NCI-H2227 (cell line): ENCODE data around the gene MARVELD1.
"Not testable (repeated sequence)": the region's sequence is repeated elsewhere in the genome, so short reads cannot be mapped to it uniquely, and the experiment has no call there.

Experiments used
- DNase-seq: peaks from one replicate; lab custom pipeline; 2025; ENCODE audit not compliant: unreplicated experiment; lab: John Stamatoyannopoulos, UW

Gene MARVELD1

DNA sequence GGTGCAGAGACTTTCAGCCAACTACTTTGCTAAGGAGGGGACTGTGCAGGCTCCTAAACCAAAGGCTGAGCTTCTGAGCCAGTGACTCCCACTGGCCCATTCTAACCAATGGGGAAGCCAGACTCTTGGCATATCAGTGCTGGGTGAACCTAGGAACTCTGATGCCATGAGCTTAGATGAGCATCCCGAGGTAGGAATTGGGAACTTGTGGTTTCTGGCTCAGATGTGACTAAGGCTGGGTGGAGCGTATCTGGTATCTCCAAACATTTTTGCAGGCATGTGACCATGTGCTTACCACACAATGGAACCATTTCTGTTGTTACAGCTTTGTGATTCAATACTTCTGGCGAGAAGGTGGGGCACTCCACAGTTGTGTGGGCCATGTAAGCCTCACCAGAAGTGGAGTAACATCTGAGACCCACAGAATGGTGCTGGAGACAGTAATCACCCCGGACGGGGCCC, 23.9 kb upstream of the MARVELD1 start:
- DNase-seq = no peak

- no peak for DNase-seq
Measured at GRCh38 chr10:97690133-97690532, 23.4 kb upstream of the MARVELD1 start.

DNA sequence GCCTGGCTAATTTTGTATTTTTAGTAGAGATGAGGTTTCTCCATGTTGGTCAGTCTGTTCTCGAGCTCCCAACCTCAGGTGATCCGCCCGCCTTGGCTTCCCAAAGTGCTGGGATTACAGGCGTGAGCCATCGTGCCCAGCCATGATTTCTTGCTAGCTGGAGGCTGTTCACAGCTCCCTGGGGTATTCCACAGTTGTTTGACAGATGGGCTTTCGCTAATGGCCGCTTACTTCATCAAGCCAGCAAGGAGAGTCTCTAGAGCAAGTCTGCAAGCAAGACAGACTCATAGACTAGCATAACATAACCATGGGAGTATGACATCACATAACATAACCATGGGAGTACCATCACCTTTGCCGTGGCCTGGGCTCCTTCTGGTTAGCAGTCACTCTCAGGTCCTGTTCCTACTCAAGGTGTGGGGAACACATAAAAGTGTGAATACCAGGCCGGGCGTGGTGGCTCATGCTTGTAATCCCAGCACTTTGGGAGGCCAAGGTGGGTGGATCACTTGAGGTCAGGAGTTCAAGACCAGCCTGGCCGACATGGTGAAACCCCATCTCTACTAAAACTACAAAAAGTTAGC, 15.4 kb upstream of the MARVELD1 start:
- not testable (repeated sequence) for DNase-seq

GRCh38 chr10:97701438-97702069, 12.0 kb upstream of the MARVELD1 start:
- peak; percentile 74 for DNase-seq

- DNase-seq = no peak
Measured at GRCh38 chr10:97703398-97704067, 10.0 kb upstream of the MARVELD1 start.

DNA sequence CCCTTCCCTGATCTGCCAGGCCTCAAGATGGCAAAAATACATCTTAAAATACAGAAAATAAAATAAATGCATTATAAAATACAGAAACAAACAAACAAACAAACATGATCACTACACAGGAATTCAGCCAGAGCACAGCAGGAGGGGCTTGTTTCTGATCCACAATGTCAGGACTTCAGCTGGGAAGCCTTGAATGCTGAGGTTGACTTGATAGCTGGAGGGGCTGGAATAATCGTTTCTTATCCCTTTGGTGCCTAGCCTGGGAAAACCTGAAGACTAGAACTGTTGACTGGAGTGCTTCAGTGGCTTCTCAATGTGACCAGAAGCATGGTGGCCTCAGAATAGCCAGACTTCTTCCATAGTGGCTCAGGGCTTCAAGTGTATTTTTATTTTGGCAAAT, 9.2 kb upstream of the MARVELD1 start:
- DNase-seq = no peak

GRCh38 chr10:97705006-97705670, 8.4 kb upstream of the MARVELD1 start:
- DNase-seq = no peak

GRCh38 chr10:97707134-97707861, 6.2 kb upstream of the MARVELD1 start:
- no peak for DNase-seq

DNA sequence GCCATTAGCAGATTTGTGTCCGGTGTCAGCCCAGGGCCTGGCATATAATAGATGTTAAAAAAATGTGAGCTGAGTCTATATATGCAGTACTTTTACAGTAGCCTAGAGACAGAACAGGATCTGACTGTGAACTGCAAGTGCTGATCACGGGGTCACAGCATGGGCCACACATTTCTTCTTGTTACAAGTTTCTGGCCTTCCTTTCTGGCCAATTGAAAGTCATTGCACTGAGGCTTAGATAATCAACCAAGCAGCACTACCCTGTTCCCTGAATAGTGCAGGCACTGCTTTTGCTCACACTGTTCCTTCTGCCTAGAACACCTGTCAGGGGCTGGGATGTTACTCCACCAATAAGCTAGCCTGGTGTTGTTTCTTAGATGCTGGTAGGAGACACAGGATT, 5.4 kb upstream of the MARVELD1 start:
- no peak for DNase-seq

- DNase-seq = peak; percentile 35
Measured at GRCh38 chr10:97708976-97709946, 4.3 kb upstream of the MARVELD1 start.

- no peak for DNase-seq
Measured at GRCh38 chr10:97711640-97712572, 1.6 kb upstream of the MARVELD1 start.

DNA sequence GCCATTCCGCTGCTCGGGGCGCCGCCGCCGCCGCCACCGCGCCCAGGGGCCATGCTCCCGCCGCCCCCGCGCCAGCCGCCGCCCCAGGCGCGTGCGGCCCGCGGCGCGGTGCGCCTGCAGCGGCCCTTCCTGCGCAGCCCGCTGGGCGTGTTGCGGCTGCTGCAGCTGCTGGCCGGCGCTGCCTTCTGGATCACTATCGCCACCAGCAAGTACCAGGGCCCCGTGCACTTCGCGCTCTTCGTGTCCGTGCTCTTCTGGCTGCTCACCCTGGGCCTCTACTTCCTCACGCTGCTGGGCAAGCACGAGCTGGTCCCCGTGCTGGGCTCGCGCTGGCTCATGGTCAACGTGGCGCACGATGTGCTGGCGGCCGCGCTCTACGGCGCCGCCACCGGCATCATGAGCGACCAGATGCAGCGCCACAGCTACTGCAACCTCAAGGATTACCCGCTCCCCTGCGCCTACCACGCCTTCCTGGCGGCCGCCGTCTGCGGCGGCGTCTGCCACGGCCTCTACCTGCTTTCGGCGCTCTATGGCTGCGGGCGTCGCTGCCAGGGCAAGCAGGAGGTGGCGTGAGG, 383 bp downstream of the MARVELD1 start:
- peak; percentile 59 for DNase-seq

GRCh38 chr10:97714401-97715258, 1.1 kb downstream of the MARVELD1 start:
- peak; percentile 58 for DNase-seq

DNA sequence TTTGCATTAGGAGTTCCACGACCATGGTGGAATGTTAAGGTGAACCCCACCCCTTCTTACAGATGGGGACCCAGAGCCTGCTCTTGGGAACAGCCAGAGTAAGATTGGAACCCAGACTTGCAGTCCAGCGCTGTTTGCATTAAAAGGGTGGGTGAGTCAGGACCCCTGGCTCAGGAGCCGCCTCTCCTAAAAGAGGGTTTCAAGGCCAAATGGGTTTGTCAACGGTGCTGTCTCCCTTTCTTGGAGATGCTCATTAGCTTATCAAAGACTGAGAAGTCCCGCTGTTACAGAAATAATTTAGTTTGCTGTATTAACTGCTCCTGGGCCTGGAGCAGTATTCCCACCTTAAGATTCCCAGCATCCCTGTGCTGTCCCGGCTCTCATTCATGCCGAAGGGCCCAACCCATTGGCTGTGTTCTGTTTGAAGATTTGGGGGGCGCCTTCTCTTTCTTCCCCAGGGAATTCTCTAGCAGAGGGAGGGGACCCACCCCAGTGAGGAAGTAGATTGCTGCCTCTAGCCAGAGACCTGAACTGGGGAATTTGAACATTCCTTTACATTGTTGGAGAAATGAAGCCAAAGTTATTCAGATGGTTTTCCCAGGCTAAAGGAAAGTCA, 1.8 kb downstream of the MARVELD1 start:
- no peak for DNase-seq

- no peak for DNase-seq
Measured at GRCh38 chr10:97717627-97718026, 4.1 kb downstream of the MARVELD1 start.

DNA sequence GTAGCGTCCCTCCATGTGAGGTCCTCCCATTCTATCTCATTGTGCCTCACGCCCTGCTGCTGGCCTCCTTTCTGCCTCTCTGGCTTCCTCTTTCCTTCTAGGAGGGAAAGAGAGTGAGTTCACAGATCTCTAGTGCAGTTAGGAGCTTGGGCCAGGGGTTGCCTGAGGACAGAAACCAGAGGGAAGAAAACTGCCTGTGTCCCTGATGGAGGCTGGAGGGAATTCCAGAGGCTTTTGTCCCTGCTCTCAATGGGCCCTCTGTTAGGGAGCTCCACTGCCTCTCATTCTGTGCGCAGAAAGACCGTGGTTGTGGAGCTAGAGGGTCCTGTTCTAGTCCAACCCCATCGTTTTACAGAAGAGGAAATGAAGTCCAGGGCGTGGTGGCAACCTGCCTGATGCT, 4.6 kb downstream of the MARVELD1 start:
- no peak for DNase-seq

GRCh38 chr10:97718659-97719142, 5.2 kb downstream of the MARVELD1 start:
- DNase-seq = no peak
